ENCODE results near the gene SNRNP48.
A peak's percentile ranks its signal among the peaks of the same experiment; 100 is the strongest.

SNRNP48 gene, protein sequence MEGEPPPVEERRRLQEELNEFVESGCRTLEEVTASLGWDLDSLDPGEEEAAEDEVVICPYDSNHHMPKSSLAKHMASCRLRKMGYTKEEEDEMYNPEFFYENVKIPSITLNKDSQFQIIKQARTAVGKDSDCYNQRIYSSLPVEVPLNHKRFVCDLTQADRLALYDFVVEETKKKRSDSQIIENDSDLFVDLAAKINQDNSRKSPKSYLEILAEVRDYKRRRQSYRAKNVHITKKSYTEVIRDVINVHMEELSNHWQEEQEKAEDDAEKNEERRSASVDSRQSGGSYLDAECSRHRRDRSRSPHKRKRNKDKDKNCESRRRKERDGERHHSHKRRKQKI
- 39.9 to 44.9 reads per million in 2 donors for total RNA-seq

DNA sequence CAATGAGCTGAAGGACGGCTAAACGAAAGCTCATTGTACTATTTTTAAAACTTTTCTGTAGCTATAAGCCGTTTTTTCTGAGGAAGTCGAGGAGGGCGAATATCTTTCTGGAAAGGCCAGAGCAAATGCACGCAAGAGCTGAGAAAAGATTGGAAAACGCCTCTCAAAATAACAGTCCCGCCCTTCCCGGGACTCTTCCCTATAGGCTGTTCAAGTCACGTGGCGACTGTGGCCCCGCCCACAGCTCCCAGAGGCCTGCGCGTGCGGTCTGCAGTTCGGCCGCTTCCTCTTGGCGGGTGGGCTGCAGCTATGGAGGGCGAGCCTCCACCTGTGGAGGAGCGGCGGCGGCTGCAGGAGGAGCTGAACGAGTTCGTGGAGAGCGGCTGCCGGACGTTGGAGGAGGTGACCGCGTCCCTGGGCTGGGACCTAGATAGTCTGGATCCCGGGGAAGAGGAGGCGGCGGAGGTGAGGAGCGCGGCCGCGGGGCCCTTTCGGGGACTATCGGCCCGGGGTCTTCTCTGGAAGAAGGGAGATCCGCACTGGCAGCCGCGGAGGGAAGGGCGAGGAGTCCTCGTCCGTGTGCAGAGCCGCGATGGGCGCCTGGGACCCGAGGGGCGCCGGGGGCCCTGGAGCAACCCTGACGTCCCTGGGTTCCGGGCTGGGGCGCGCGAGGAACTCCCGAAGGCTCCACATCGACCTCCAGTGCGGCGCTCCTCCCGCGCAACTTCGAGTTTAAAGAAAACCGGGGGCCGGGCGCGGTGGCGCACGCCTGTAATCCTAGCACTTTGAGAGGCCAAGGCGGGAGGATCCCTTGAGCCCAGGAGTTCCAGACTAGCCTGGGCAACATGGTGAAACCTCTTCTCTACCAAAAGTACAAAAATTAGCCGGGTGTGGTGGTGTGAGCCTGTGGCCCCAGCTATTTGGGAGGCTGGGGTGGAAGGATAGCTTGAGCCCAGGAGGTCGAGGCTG is at the start of gene SNRNP48:
Gene SNRNP48, plus strand, starts transcription at position 250 of the 969 bp plus-strand sequence. Its CDS starts 60 bp downstream, at position 310.
- DNase-seq = peak; percentile 75

DNA sequence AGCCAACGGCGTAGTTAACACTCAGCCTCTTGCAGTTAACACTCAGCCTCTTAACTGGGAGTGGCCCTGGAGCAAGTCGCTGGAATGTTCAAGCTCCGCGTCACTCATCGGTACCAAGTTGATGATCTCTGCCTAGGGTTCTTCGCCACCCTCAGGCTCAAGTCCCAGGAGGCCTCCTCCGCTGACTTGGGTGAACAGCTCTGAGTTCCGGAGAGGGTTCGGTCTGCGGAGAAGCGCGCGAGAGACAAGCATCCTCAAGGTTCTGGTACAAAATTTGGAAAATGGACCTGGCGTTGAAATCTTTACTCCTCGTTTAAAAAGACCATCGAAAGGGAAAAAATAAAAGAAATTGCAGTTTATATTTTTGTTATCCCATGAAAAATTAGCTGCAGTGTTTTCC is 49.4 kb upstream of the SNRNP48 start:
- no peak for DNase-seq

DNA sequence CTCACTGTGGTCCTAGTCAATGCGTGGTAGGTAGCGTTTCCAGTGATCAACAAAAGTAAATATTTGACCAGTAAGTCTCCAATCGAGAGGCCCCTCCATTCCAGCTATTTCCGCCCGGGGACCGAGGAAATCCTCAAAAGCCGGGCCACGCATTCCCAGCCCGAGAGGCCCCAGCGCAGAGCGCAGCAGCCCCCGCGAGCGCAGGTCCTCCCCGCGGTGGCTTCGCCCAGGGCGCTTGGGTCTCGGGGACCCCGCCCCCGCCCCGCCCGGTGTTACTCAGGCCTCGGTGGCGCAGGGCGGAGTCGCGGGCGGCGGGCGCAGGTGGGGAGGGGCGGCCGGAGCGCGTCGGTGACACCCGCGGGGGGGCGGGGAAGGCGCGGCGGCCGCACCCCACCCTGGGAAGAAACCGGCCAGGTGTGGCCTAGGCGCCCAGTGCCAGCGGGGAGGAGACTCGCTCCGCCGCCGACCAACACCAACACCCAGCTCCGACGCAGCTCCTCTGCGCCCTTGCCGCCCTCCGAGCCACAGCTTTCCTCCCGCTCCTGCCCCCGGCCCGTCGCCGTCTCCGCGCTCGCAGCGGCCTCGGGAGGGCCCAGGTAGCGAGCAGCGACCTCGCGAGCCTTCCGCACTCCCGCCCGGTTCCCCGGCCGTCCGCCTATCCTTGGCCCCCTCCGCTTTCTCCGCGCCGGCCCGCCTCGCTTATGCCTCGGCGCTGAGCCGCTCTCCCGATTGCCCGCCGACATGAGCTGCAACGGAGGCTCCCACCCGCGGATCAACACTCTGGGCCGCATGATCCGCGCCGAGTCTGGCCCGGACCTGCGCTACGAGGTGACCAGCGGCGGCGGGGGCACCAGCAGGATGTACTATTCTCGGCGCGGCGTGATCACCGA is 48.6 kb upstream of the SNRNP48 start, which contains the start of gene DSP:
Gene DSP, plus strand, starts transcription at position 497 of the 890 bp plus-strand sequence. Its CDS starts 245 bp downstream, at position 742.
- DNase-seq = no peak

DNA sequence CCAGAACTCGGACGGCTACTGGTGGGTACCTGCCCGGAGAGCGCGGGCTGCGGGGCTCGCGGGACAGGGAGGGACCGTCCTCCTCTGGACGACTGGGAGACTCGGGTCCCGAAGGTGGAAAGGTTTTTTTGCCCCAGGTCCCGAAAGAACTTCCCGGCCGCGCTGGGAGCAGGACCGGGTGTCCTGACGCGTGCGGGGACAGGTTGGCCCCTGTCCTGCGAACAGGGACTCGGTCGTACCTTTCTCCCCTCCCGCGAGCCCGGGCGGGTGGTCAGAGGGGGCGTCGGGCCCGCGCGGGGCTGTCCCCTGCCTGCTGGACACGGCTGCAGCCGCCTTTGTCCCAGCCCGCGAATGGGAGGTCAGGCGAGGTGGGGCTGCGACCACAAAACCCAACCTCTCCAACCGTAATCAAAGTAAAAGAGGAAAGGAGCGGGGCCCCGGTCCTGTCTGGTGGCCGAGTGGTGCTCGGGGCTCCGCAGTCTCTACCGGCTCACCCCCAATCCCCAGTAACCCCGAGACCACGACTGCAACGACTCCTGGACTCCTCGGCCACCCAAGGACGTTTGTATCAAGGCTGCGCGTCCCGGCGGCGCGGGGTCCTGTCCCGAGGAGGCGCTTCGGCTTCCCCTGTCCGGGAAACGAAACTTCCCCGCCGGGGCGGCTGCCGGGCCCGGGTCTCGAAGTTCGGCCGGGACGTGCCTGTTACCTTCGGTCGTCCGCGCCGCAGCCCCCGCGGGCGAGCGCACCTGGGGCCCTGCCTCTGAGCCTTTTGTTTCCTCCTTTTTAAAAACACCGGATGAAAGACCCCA is 47.7 kb upstream of the SNRNP48 start:
- DNase-seq = no peak

DNA sequence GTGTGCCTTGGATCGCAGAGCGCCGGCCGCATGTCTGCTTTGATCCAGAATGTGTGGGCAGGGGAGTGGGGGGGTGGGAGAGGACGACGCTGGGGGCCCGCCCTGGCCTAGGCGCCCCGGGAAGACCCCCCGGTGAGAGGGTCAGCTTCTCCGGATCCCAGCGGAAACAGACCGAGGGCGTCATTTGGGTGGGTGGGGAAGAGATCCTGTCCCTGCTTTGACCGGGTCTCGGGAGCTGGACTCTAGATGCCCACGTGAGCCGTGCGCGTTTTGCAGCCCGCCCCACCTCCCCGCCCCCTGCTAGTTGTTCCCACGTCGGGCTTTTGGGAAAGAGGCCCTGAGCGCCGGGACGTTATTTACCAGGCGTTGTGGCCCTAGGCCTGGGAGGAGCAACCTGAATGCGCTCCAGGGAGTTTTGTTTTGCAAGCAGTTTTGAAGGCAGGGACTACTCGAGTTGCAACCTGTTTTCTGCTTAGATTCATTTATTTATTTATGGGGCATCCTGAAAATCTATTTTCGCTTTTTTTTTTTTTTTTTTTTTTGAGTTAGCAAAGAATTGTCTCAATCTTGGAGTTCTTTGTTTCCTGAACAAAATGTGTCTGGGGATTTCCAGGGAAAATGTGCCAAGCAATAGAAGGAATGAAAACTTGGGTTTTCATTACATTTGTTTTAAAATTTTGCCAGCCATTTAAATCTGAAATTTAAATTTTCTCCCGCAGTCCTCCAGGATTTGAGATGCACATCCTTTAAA is 46.9 kb upstream of the SNRNP48 start:
- no peak for DNase-seq

DNA sequence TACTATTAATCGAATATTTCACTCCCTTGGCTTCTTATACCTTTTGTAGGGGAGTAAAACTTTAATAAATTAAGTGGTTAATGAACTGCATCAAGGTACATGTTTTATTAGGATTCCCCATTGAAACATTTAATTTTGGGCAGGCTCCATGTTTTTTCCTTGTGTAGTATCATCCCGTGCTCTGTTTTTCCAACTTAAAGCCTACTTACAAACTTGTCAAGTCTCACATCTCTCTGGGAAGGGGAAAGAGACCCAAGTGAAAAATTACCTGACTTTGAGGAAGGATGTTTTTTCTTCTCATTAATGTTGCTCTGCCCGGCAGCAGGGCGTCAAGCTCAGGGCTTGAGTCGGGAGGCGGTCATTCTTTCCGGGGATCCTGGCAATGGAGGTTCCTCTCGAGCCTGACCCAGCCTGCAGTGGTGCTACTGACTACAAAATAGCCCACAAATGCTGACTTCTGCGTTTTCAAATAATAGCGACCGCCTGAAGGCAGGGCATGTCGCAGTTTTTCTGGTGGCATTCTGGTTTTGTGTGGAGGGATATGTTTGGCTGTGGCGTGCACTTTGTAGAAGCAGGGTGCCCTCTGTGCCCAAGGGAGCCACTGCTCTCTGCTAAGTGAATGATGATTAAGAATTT is 46.1 kb upstream of the SNRNP48 start:
- DNase-seq = no peak

DNA sequence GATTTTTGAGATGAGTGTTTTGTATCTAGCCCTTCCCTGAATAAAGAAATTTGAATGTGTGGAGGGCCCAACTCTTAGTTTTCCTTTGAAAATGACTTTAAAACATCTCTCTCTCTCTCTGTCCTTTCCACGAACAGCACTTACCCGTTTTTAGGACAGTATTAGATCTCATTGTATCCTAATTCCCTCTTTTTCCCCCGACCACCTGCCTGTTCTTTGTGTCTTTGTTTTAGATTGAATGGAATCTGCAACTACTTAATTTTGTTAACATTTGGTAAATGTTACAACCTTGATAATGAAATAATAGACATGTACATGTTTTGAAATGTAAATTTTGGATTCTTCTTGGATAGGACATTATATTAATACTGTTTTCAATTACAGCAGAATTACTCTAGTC is 45.4 kb upstream of the SNRNP48 start:
- DNase-seq = no peak

DNA sequence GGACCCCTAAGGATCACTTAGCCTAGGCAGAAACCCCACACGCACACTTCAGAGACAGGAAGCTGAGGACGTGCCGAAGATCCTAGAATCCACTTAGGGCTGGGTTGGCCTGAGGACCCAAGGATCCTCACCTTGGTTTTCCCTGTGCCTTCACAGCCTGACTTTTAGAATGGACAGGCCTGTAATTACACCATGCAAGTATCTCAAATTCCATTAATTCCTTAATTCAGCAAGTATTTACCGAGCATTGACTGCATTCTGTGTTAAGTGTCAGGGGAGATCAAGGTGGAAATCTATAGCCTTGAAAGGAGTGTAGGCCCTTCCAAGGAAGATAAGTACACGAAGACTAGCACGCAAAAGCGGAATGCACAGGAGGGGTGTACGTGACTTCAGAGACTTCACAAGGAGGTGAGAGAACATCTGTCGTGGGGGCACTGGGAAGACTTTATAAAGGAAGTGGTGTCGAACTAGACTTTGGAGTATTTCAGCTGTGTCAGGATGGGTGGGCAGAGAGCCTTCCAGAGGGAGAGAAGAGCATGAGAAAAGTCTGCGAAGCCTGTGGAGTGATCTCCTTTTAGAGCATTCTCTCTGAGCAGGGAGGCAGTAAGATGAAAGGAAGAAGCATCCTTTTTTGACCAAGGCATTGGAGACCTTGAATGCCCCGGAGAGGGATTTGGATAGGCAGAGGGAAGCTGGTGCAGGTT is 44.5 kb upstream of the SNRNP48 start:
- DNase-seq = no peak

DNA sequence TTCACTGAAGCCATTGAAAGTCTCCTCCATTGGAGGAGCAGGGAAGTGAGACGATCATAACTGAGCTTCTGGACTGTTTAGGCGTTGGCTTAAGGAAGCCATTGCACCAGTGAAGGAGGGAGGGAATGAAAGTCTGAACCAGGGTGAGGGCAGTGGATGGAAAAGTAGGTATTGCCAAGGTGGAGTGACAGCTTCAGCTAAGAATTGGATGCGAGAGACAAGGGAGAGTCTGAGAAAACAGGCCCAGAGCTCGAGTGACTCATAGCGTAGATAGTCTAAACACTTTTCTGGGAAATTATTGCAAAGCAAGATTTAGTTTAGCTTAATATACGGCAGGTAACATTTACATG is 44.0 kb upstream of the SNRNP48 start:
- no peak for DNase-seq

DNA sequence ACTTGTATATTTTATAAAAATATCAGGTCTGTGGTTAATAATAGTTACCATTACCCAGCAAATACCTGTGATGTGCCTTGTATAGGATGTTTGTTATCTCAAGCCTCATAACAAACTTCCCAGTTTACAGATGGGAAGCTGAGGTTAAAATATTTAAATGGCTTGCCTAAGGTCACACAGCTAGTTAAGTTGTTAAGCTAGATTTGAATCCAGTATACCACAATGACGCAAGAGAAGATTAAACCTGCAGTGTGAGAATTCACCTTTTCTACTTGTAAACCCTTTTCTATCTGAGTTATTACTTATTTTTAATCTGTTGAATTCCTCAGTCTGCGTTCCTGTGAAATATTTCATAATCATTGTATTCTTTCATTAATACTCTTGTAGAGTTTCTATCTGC is 43.6 kb upstream of the SNRNP48 start:
- DNase-seq = no peak

DNA sequence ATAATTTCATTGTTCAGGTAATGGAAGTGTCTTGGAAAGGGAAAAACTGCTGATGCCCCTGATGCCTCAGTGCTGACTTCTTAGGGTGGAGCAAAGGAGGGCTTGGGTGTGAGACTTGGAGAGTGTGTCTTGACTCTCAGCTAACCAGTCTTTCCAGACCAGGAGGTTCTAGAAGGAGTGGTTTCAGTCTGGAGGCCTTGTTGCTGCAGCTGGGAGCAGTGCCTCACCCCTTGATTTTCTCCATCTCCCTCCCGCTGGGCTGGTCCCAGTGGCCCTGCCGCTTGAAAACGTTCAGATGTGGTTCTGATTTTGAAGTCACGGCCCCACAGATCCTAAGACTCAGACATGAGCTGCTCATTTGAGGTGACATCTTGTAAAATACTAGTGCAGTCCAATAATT is 43.1 kb upstream of the SNRNP48 start:
- DNase-seq = no peak

DNA sequence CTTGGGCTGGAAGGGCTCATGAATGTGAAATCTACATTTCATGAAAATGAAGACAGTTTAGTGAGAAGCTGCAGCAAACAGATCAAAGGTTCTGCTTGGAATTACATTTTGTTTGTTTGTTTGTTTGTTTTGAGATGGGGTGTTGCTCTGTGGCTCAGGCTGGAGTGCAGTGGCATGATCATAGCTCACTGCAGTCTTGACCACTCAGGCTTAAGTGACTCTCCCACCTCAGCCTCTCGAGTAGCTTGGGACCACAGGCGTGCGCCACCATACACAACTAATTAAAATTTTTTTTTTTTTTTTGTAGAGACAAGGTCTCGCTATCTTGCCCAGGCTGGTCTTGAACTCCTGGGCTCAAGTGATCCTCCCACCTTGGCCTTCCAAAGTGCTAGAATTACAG is 42.7 kb upstream of the SNRNP48 start:
- no peak for DNase-seq

DNA sequence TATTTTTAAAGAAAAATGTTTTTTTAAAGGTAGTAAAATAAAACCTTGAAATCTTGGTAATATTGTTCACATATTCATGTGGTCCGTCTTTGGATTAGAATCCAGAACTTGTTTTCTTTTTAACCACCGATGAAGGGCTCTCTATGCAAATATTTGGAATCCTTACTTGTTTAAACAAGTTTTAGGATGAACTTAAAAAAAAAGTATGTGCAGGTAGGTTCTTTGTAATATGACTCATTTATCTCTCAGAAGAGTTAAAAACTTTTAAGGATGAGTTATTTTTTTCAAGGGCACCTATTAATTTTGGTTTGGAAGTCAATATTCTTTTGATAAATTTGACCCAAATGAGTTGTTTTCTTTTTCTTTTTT is 39.6 kb upstream of the SNRNP48 start:
- no peak for DNase-seq

DNA sequence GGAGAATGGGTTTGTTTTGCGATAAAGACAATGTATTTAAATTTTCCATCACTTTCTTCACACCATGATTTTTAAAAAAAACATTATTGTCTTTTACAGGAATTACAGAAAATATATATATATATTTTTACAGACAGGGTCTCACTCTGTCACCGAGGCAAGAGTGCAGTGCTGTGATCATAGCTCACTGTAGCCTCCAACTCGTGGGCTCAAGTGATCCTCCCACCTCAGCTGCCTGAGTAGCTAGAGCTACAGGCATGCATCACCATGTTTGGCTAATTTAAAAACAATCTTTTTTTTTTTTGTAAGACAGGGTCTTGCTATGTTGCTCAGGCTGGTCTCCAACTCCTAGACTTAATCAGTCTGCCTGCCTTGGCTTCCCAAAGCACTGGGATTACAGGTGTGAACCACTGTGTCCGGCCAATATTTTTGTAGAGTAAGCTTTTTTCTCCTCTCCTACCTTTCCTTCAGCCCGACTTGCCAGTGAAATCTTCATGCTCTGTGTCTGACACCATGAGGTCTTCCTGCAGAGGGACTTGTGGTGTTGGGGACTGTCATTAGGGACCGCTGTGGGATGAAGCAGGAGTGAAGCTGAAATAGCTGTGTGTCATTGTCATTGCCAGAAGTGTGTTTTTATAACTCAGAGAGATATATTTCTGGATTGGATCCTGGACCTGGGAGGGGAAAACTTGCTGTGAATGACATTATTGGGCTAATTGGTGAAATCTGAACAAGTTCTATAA is 35.3 kb upstream of the SNRNP48 start:
- no peak for DNase-seq

DNA sequence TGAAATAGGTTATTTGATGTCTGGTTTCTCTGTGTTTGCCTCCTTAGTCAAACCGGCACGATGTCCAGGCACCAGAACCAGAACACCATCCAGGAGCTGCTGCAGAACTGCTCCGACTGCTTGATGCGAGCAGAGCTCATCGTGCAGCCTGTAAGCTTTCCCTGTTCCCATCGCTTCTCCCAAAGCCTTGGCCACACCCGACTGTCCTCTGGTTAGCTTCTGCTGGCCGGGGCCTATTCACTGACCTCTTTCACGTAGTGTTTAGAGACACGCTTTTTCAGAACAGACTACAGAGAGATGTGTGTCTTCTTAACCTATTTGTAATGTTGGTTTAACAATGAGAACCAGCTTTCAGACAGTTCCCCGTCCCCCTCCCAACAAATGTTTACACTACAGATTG is 34.3 kb upstream of the SNRNP48 start:
- no peak for DNase-seq

DNA sequence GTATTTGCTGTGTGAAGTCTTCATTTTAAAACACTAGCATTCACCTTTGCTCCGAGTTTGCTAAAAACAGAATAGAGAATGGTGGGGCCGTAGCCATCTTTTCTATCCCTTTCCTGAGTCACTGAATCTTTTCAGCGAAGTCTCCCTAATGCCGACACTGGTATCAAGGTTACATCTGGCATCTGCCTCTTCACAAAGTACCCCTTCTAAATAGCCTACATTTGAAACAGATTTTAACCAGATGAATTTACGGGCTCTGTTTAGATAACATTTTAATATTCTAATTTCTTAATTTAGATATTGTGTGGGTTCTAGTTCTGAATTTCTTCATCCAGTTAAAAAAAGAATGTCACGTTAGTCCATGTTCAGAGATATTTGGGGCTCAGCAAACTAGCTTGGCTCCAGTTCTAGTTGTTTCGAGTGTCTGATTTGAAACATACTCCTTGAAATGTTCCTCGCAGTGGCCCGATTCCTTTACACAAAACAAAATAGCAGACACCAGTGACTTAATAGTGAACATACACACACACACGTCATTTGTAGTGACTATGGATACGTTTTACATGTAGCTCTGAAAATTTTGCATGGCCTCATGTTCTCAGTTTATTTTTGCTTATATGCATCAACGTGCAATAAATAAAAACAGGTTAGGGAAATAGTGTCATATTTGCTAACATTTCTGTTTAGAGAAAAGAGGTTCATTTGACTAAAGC is 33.4 kb upstream of the SNRNP48 start:
- no peak for DNase-seq

DNA sequence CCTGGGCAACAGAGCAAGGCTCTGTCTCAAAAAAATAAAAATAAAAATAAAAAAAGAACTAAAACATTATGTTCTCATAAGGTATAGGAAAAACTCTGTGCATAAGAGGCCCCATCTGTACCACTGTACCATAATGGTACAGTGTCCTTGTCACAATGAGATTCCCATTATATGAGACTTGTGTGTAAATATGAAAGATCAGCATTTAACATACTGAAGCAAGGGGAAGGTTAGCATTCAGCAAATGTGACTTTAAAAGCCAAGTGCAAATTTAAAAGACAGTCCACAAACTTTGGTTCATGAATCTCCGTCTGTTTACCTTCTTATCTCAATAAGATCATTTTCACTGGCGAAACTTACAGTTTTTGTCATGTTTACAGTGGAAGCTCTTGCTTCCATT is 32.3 kb upstream of the SNRNP48 start:
- no peak for DNase-seq

DNA sequence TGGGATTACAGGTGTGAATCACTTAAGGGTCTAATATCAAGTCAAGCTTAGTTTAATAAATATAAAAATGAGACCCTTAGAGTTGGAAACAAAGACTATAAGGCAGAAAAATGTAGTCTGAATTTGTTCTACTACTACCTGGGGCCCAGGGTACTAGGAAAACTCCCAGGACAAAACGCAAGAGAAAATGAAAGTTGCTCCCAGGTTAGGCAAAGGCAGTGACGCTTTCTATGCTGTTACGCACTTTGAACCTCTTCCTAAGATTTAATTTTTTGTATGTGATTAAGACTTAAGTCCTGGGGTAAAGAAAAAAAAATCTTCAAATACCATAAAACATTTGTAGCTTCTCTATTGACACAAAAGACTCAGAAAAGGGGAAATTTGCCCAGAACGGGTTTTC is 31.2 kb upstream of the SNRNP48 start:
- DNase-seq = no peak

DNA sequence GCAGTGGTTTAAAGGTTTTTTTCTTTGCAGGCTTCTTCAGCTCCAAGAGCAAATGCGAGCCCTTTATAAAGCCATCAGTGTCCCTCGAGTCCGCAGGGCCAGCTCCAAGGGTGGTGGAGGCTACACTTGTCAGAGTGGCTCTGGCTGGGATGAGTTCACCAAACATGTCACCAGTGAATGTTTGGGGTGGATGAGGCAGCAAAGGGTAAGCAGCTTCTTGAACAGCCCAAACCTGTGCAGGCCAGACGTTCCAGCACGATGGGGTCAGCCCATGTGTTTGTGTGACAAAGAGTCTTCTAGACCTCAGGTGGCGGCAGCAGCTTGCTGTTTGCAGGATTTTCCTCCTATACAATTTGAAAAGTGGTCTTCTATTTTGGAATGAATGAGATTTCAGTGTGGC is 30.8 kb upstream of the SNRNP48 start:
- no peak for DNase-seq
